Activated T-cell treated with anti-CD3 and anti-CD28 coated beads for 4 hours (primary cell): Measurements from ENCODE around the gene ANAPC5.
"Not testable (repeated sequence)": the region's sequence is repeated elsewhere in the genome, so short reads cannot be mapped to it uniquely, and the experiment has no call there.

Experiments used
- DNase-seq: peaks from one replicate; pipeline ENCODE4 v3.0.0-alpha.2; 2020

ANAPC5 gene

GRCh38 chr12:121304306-121304705 is 47.9 kb downstream of the ANAPC5 start:
- no peak for DNase-seq

- DNase-seq, result no peak
Observed at GRCh38 chr12:121301876-121302275, 50.3 kb downstream of the ANAPC5 start.

GRCh38 chr12:121300083-121300819 is 52.0 kb downstream of the ANAPC5 start:
- no peak for DNase-seq

GRCh38 chr12:121299662-121300061 is 52.5 kb downstream of the ANAPC5 start:
- no peak for DNase-seq

- not testable (repeated sequence) for DNase-seq
Observed at GRCh38 chr12:121298411-121298810, 53.8 kb downstream of the ANAPC5 start.

- DNase-seq, result peak; percentile 42
Observed at GRCh38 chr12:121297435-121297991, 54.7 kb downstream of the ANAPC5 start.

- peak; percentile 85 for DNase-seq
Observed at GRCh38 chr12:121296618-121297434, 55.4 kb downstream of the ANAPC5 start, which contains the start of gene CAMKK2. Gene CAMKK2, minus strand, starts transcription at chr12:121296709. Its CDS starts 22,183 bp downstream, at chr12:121274526.

GRCh38 chr12:121295746-121296617 is 56.2 kb downstream of the ANAPC5 start:
- DNase-seq, result peak; percentile 46

GRCh38 chr12:121295116-121295745 is 57.0 kb downstream of the ANAPC5 start:
- no peak for DNase-seq

GRCh38 chr12:121294151-121294889 is 57.9 kb downstream of the ANAPC5 start:
- no peak for DNase-seq

GRCh38 chr12:121293603-121294002 is 58.6 kb downstream of the ANAPC5 start:
- no peak for DNase-seq

GRCh38 chr12:121290410-121290809 is 61.8 kb downstream of the ANAPC5 start:
- no peak for DNase-seq

- DNase-seq, result no peak
Observed at GRCh38 chr12:121289962-121290361, 62.2 kb downstream of the ANAPC5 start.

- DNase-seq, result no peak
Observed at GRCh38 chr12:121288986-121289385, 63.2 kb downstream of the ANAPC5 start.

- DNase-seq, result no peak
Observed at GRCh38 chr12:121288158-121288845, 63.9 kb downstream of the ANAPC5 start.

- DNase-seq, result no peak
Observed at GRCh38 chr12:121287267-121287954, 64.8 kb downstream of the ANAPC5 start.

- no peak for DNase-seq
Observed at GRCh38 chr12:121285856-121286255, 66.4 kb downstream of the ANAPC5 start.

- DNase-seq, result no peak
Observed at GRCh38 chr12:121284551-121285390, 67.4 kb downstream of the ANAPC5 start.

GRCh38 chr12:121283841-121284240 is 68.4 kb downstream of the ANAPC5 start:
- no peak for DNase-seq
